Body of pancreas (tissue), 4 donors: ENCODE data around the gene PRMT7. TPM values are rescaled to one million over a fixed set of nuclear protein-coding genes. Genes with fewer than 3 reads are reported as not detected.

Experiments used
- ATAC-seq: fragments of 150-250 bp; one replicate; pipeline ENCODE4 v1.9.1; 2016
- DNase-seq, 4 donors: peaks; one replicate each; pipeline ENCODE4 v3.0.0-alpha.2; 2019
- H3K27ac ChIP-seq, 4 donors: fragments of 200-600 bp; sonication (generic); 1 replicate in 3 of 4; 2 replicates in 1 of 4; pipeline versions ENCODE4 v1.5.1 to v1.6.1; 2016 to 2019; ENCODE audit warnings: mild to moderate bottlenecking in 1 of 4, mixed read lengths in 1 of 4, moderate library complexity in 1 of 4
- H3K27me3 ChIP-seq, 2 donors: fragments of 200-600 bp; sonication (generic); one replicate each; pipeline ENCODE4 v1.6.0; 2016; ENCODE audit warnings: mild to moderate bottlenecking in 1 of 2
- H3K36me3 ChIP-seq, 2 donors: fragments of 200-600 bp; sonication (generic); replicated peaks in 1 of 2; 2 replicates each; pipeline ENCODE4 v1.5.1; 2016; ENCODE audit warnings: low read depth in 2 of 2; ENCODE audit not compliant: insufficient read depth in 1 of 2
- H3K4me1 ChIP-seq: fragments of 200-600 bp; sonication (generic); one replicate; pipeline ENCODE4 v1.6.0; 2016
- H3K4me3 ChIP-seq, 2 donors: fragments of 200-600 bp; sonication (generic); 1 replicate in 1 of 2; 2 replicates in 1 of 2; pipeline ENCODE4 v1.5.1; 2016 to 2019
- H3K9me3 ChIP-seq, 3 donors: fragments of 200-600 bp; sonication (generic); 1 replicate in 2 of 3; 2 replicates in 1 of 3; pipeline ENCODE4 v1.5.1; 2016
- POLR2A ChIP-seq, 3 donors: fragments of 450-650 bp; IDR thresholded peaks; one replicate each; pipeline ENCODE4 v1.6.1; 2016; ENCODE audit warnings: antibody characterized with exemption in 3 of 3, mild to moderate bottlenecking in 2 of 3
- WGBS, 2 donors: methylation state at CpG; one replicate each; pipeline ENCODE4 v1.1.5; 2017; 5-methylcytosine and 5-hydroxymethylcytosine counted together
- intact Hi-C: fragments of 100-400 bp; cut with DNase I; formaldehyde crosslinking; loops from one replicate; pipeline ENCODE4 v1.15.1; 2023
- total RNA-seq, 2 donors: library from RNA; depleted of rRNA; stranded (reverse); fragments of >200 nt; gene quantifications; one replicate each; pipeline ENCODE4 v1.1.0, GENCODE V29; 2016
- TF ChIP-seq, protein P1 (sequence below), 7 experiments: fragments of 450-650 bp in 4 of 7; fragments of 200-600 bp in 3 of 7; sonication (generic) in 3 of 7; IDR thresholded peaks; one replicate each; pipeline ENCODE4 v1.5.1; 2016 to 2019; ENCODE audit warnings: antibody characterized with exemption in 7 of 7

PRMT7 gene
- total RNA-seq, 2 donors from 2014 or later, result 27.4 to 35.8 TPM

DNA sequence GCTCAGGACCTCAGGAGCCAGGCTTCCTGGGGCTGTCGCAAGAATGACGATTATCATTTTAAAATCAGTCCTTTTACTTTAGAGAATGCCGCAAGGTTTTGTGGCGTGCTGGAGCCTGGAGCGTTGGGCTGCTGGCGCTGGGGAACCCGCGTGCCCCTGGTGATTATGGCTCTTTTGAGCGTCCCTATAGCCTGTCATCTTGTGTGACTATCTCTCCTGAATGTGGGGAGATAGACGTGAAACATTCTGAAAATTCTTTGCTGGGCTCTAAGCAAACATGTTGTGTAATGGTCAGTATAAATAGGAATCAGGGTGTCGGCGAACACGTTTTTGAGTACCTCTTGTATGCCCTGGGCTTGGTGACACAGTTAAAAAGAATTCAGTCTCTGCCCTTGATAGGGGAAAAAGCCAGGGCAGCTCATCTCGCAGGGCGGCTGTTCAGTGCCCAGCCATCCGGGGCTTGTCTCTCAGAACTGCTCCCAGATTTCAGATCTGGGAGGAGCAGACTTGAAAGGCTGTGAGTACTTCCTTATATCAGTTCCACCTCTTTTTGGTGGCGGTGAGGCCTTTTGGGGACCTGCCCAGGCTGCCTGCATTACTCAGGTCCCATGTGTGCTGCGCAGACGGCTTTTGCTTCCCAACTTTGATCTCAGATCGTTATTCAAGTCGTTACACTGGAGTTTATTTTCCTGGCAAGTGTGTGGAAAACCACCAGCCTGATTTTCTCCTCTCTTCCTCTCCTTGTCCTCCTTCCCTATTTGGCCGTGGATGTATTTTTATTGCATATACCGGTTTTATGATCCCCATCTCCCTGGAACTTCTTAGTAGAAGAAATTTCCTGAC is 45.5 kb upstream of the PRMT7 start:
- ATAC-seq (peak; percentile 13), DNase-seq (peak; percentile 16 to 42 (median 37))
- peak overlapping the region; percentile 34 to 64 for H3K4me3 ChIP-seq
- WGBS, 2 donors, result 16 to 18% methylated on average over 23 of the region's 23 CpGs
- no peaks in the 10 kb centered on the region for H3K9me3 ChIP-seq
- peak in 1 of 3 donors; percentile 38 for TF ChIP-seq POLR2A (IDR thresholded peaks at IDR 0.05)
- TF ChIP-seq, protein P1, sequence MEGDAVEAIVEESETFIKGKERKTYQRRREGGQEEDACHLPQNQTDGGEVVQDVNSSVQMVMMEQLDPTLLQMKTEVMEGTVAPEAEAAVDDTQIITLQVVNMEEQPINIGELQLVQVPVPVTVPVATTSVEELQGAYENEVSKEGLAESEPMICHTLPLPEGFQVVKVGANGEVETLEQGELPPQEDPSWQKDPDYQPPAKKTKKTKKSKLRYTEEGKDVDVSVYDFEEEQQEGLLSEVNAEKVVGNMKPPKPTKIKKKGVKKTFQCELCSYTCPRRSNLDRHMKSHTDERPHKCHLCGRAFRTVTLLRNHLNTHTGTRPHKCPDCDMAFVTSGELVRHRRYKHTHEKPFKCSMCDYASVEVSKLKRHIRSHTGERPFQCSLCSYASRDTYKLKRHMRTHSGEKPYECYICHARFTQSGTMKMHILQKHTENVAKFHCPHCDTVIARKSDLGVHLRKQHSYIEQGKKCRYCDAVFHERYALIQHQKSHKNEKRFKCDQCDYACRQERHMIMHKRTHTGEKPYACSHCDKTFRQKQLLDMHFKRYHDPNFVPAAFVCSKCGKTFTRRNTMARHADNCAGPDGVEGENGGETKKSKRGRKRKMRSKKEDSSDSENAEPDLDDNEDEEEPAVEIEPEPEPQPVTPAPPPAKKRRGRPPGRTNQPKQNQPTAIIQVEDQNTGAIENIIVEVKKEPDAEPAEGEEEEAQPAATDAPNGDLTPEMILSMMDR (IDR thresholded peaks at IDR 0.05), result no peak
- no peaks in the 10 kb centered on the region for H3K27me3 ChIP-seq
- H3K36me3 ChIP-seq, result no peaks in the 10 kb centered on the region
- intact Hi-C loops, result no loop called here
- H3K4me1 ChIP-seq, result peaks cover 17% of the 10 kb centered on the region
- H3K27ac ChIP-seq, result peak overlapping the region; percentile 59 to 84 (median 72)

- H3K36me3 ChIP-seq, result no peaks in the 10 kb centered on the region
- 68 to 77% methylated on average over 6 of the region's 6 CpGs for WGBS, 2 donors
- H3K4me3 ChIP-seq, result no peak overlapping the region
- intact Hi-C loops, result no loop called here
- H3K9me3 ChIP-seq, result no peaks in the 10 kb centered on the region
- H3K4me1 ChIP-seq, result peaks cover 35% of the 10 kb centered on the region
- ATAC-seq, result no peak
- no peaks in the 10 kb centered on the region for H3K27me3 ChIP-seq
- no peak for DNase-seq
- H3K27ac ChIP-seq, result no peak overlapping the region
- no peak for TF ChIP-seq POLR2A (IDR thresholded peaks at IDR 0.05)
- TF ChIP-seq, protein P1 (IDR thresholded peaks at IDR 0.05), result no peak
Measured at GRCh38 chr16:68267612-68268405, 43.0 kb upstream of the PRMT7 start.

- H3K9me3 ChIP-seq, result no peaks in the 10 kb centered on the region
- DNase-seq (no peak), ATAC-seq (no peak)
- intact Hi-C loops, result no loop called here
- H3K4me3 ChIP-seq, result no peak overlapping the region
- WGBS, 2 donors, result 94 to 96% methylated on average over 3 to 4 of the region's 4 CpGs
- H3K27me3 ChIP-seq, result no peaks in the 10 kb centered on the region
- TF ChIP-seq POLR2A (IDR thresholded peaks at IDR 0.05), result no peak
- TF ChIP-seq, protein P1 (IDR thresholded peaks at IDR 0.05), result no peak
- H3K36me3 ChIP-seq, result no peaks in the 10 kb centered on the region
- H3K27ac ChIP-seq, result no peak overlapping the region
- H3K4me1 ChIP-seq, result peaks cover 30% of the 10 kb centered on the region
Measured at GRCh38 chr16:68269793-68270192, 41.0 kb upstream of the PRMT7 start.

DNA sequence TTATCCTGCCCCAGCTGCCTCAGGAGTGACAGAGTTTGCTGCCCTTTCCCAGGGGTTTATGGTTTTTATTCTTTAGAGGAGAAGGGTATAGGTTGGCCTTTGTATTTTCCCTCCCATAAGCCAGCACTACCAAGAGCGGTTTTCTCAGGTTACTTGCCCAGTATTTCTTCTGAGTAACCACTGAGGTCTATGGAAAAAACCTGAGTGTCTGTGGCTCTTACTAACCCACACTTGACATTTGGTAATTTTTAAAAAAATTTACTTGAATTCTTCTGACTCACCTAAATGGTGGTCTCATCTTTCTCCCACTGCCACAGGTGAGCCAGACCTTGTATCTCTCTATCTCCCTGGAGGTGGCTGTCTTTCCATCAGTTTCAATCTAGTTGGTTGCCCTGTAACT is 40.5 kb upstream of the PRMT7 start:
- Histone ChIP-seq H3K4me3 (no peak overlapping the region), H3K4me1 (peaks cover 26% of the 10 kb centered on the region), H3K27ac (no peak overlapping the region), H3K36me3 (no peaks in the 10 kb centered on the region), H3K9me3 (no peaks in the 10 kb centered on the region), H3K27me3 (no peaks in the 10 kb centered on the region)
- intact Hi-C loops, result no loop called here
- WGBS, 2 donors, result 0 to 14% methylated on average over 1 of the region's 1 CpG
- DNase-seq, result no peak
- no peak for ATAC-seq
- no peak for TF ChIP-seq POLR2A (IDR thresholded peaks at IDR 0.05)
- TF ChIP-seq, protein P1 (IDR thresholded peaks at IDR 0.05), result no peak
